Prostate gland (tissue), 2 donors: ENCODE measurements around the gene ZNRD2. TPM values are rescaled to one million over a fixed set of nuclear protein-coding genes. Genes with fewer than 3 reads are reported as not detected.
A peak's percentile ranks its signal among the peaks of the same experiment; 100 is the strongest.

Experiments
- DNase-seq: peaks from one replicate; pipeline ENCODE4 v3.0.0-alpha.2; 2019; ENCODE audit warnings: low spot score
- H3K27ac ChIP-seq, 2 donors: fragments of 200-600 bp; sonication (generic); 2 replicates each; pipeline ENCODE4 v1.5.1; 2017 to 2019
- H3K27me3 ChIP-seq: fragments of 200-600 bp; sonication (generic); replicated peaks from 2 replicates; pipeline ENCODE4 v1.5.1; 2019; ENCODE audit not compliant: insufficient read depth
- H3K36me3 ChIP-seq, 2 donors: fragments of 200-600 bp; sonication (generic); 1 replicate in 1 of 2; 2 replicates in 1 of 2; pipeline versions ENCODE4 v1.5.1 to v1.8.1; 2017 to 2019
- H3K4me1 ChIP-seq: fragments of 200-600 bp; sonication (generic); replicated peaks from 2 replicates; pipeline ENCODE4 v1.5.1; 2019
- H3K4me3 ChIP-seq, 2 donors: fragments of 200-600 bp; sonication (generic); 2 replicates each; pipeline ENCODE4 v1.5.1; 2017 to 2019
- H3K9me3 ChIP-seq: fragments of 200-600 bp; sonication (generic); 2 replicates; pipeline ENCODE4 v1.5.1; 2017
- POLR2A ChIP-seq: fragments of 450-650 bp; IDR thresholded peaks from one replicate; pipeline ENCODE4 v1.6.1; 2016; ENCODE audit warnings: antibody characterized with exemption, mild to moderate bottlenecking
- POLR2AphosphoS5 ChIP-seq: sonication (generic); formaldehyde crosslinking; IDR thresholded peaks from one replicate; pipeline ENCODE4 v1.6.1; 2017; ENCODE audit warnings: antibody characterized with exemption
- WGBS: methylation state at CpG from one replicate; pipeline ENCODE4 v1.1.5; 2018; 5-methylcytosine and 5-hydroxymethylcytosine counted together
- intact Hi-C: fragments of 100-400 bp; cut with DNase I; formaldehyde crosslinking; loops from one replicate; pipeline ENCODE4 v1.14.2; 2022
- total RNA-seq, 2 donors: library from RNA; depleted of rRNA; stranded (reverse); fragments of >200 nt; gene quantifications; one replicate each; pipeline ENCODE4 v1.1.0, GENCODE V29; 2016
- TF ChIP-seq, protein P1 (sequence below), 4 experiments: fragments of 200-600 bp in 2 of 4; fragments of 450-650 bp in 2 of 4; sonication (generic) in 2 of 4; IDR thresholded peaks; 1 replicate in 3 of 4; 2 replicates in 1 of 4; pipeline ENCODE4 v1.5.1; 2016 to 2019; ENCODE audit warnings: antibody characterized with exemption in 4 of 4, mild to moderate bottlenecking in 2 of 4, moderate library complexity in 2 of 4

ZNRD2 gene
- total RNA-seq, 2 donors from 2014 or later: 72.8 to 98.1 TPM

DNA sequence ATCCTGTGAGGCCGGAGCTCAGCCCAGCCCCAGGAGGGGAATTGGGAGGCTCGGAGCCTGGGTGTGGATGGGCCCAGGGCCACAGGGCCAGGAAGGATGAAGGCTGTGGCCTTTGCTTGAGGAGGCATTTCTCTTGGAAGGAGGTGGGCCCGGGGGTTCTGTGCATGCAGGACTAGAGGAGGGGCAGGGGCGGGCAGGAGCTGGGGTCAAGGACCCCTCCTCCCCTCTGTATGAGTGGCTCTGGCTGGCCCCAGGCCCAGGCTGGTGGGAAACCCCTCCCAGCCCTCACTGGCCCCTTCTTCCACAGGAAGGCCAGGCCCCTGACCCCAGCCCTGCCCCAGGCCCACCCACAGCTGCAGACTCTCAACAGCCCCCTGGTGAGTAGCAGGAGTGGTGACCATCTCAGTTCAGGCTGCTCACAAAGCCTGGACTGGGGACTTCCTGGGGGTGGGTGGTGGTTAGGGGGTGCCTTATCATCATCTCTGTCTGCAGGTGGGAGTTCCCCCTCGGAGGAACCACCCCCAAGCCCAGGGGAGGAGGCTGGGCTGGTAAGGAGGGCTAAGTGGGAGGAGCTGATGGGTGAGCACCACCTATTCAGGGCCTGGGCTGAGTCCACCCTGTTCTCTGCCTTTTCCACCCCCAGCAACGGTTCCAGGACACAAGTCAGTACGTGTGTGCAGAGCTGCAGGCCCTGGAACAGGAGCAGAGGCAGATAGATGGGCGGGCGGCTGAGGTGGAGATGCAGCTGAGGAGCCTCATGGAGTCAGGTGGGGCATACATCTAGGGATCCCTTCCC, 19.4 kb downstream of the ZNRD2 start:
- Histone ChIP-seq H3K36me3 (peaks cover 0 to 11% of the 10 kb centered on the region in 2 donors), H3K4me1 (no peaks in the 10 kb centered on the region), H3K9me3 (no peaks in the 10 kb centered on the region), H3K4me3 (no peak overlapping the region), H3K27ac (no peak overlapping the region), H3K27me3 (no peaks in the 10 kb centered on the region)
- TF ChIP-seq POLR2AphosphoS5 (no peak), POLR2A (no peak)
- WGBS: 67% methylated on average over 9 of the region's 9 CpGs
- intact Hi-C loops: no loop called here
- DNase-seq: no peak

DNA sequence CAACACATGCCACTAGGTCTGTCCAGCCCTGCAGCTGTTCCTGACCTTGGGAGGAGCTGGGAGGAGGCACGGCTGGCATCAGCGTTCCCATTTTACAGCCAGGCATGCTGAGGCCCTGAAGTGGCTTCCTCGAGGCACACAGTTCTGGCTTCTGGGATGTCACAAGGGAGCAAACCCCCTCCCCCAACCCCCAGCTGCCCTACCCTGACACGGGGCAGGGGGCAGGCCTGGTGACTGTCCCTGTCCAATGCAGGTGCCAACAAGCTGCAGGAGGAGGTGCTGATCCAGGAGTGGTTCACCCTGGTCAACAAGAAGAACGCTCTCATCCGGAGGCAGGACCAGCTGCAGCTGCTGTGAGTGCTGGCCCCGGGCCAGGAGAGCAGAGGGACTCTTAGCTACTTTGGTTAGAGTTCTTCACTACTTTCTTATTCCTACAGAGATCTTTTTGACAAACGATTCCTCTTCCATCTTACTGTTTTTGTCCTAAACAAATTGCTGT, 20.0 kb downstream of the ZNRD2 start:
- DNase-seq: no peak
- intact Hi-C loops: no loop called here
- Histone ChIP-seq H3K4me3 (no peak overlapping the region), H3K9me3 (no peaks in the 10 kb centered on the region), H3K36me3 (peaks cover 0 to 8% of the 10 kb centered on the region in 2 donors), H3K27me3 (no peaks in the 10 kb centered on the region), H3K4me1 (no peaks in the 10 kb centered on the region), H3K27ac (no peak overlapping the region)
- WGBS: 50% methylated on average over 8 of the region's 8 CpGs
- TF ChIP-seq POLR2AphosphoS5: no peak

DNA sequence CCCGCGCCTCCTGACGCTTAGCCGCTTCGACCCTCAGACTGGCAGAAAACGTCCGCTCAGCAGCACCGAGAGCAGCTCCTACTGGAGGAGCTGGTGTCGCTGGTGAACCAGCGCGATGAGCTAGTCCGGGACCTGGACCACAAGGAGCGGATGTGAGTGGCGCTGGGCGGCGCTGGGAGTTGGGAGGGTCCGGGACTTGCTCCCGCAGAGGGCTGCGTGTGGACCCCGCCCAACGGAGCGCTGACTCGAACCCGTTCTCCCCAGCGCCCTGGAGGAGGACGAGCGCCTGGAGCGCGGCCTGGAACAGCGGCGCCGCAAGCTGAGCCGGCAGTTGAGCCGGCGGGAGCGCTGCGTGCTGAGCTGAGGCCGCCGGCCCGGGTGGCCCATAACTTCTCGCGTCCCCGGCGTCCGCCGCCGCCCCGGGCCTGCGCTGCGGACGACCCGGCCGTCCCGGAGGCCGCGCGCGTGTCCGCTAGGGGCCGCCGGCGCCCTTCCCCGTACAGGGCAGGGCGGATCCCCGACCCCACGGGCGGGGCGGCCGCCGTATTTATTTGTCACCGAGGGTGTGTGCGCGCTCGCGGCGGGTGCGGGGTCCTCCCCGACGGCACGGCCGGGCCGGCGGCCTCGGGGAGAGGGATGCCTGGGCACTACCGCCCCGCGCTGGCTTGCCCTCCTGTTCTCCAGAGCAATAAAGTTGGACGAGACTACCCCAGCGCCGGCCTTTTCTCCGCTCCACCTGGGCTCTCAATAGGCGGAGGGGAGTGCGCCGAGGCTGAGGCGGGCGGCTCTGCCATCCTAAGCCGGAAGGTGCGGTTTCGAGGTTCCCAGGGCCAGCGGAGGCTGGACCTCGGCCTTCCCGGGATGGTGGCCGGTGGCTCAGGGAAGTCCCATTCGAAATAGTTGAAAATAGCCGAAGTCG, 21.9 kb downstream of the ZNRD2 start:
- H3K36me3 ChIP-seq: peaks cover 0 to 5% of the 10 kb centered on the region in 2 donors
- intact Hi-C loops: no loop called here
- no peak overlapping the region for H3K4me3 ChIP-seq
- 39% methylated on average over 73 of the region's 106 CpGs for WGBS
- no peaks in the 10 kb centered on the region for H3K27me3 ChIP-seq
- TF ChIP-seq, protein P1, sequence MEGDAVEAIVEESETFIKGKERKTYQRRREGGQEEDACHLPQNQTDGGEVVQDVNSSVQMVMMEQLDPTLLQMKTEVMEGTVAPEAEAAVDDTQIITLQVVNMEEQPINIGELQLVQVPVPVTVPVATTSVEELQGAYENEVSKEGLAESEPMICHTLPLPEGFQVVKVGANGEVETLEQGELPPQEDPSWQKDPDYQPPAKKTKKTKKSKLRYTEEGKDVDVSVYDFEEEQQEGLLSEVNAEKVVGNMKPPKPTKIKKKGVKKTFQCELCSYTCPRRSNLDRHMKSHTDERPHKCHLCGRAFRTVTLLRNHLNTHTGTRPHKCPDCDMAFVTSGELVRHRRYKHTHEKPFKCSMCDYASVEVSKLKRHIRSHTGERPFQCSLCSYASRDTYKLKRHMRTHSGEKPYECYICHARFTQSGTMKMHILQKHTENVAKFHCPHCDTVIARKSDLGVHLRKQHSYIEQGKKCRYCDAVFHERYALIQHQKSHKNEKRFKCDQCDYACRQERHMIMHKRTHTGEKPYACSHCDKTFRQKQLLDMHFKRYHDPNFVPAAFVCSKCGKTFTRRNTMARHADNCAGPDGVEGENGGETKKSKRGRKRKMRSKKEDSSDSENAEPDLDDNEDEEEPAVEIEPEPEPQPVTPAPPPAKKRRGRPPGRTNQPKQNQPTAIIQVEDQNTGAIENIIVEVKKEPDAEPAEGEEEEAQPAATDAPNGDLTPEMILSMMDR (IDR thresholded peaks at IDR 0.05): peak in 2 of 4 experiments; percentile 23 to 35
- TF ChIP-seq POLR2AphosphoS5: no peak
- no peak for TF ChIP-seq POLR2A
- peak overlapping the region; percentile 29 to 47 for H3K27ac ChIP-seq
- DNase-seq: no peak
- H3K4me1 ChIP-seq: no peaks in the 10 kb centered on the region
- no peaks in the 10 kb centered on the region for H3K9me3 ChIP-seq

DNA sequence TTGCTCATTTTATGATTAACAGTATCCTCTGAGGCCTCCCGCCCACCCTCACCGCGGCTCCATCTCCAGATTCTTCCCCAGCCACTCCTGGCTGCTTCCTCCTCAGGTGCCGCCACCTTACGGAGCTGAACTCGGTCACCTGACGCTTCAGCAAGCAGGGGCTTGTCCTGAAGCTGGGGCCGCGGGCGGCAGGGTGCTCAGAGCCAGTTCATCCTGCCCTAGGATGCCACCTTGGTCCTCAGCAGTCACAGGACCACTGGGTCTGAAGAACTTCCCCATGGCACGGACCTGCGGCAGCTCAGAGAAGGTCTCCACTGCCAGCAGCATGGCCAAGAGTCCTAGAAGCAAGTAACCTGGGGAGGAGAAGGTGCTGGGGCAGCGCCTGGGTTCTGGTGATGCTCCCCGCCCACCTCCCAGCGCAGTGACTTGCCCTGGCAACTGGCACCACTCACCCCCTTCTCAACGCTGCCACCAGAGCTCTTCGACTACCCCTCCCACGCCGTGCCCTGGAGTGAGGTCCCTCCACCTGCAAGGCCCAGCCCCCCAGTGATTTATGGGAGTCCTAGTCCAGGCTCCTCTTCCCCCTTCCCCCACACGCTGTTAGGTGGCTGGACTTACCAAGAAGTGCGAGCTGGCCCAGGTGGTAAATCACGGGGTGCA, 22.7 kb downstream of the ZNRD2 start:
- peaks cover 0 to 9% of the 10 kb centered on the region in 2 donors for H3K36me3 ChIP-seq
- H3K27ac ChIP-seq: peak overlapping the region; percentile 29 to 47
- WGBS: 65% methylated on average over 22 of the region's 22 CpGs
- H3K4me1 ChIP-seq: no peaks in the 10 kb centered on the region
- no peaks in the 10 kb centered on the region for H3K27me3 ChIP-seq
- TF ChIP-seq, protein P1 (IDR thresholded peaks at IDR 0.05): no peak
- TF ChIP-seq POLR2AphosphoS5 (peak; percentile 72), POLR2A (peak; percentile 13)
- intact Hi-C loops: no loop called here
- peak; percentile 64 for DNase-seq
- no peaks in the 10 kb centered on the region for H3K9me3 ChIP-seq
- no peak overlapping the region for H3K4me3 ChIP-seq

DNA sequence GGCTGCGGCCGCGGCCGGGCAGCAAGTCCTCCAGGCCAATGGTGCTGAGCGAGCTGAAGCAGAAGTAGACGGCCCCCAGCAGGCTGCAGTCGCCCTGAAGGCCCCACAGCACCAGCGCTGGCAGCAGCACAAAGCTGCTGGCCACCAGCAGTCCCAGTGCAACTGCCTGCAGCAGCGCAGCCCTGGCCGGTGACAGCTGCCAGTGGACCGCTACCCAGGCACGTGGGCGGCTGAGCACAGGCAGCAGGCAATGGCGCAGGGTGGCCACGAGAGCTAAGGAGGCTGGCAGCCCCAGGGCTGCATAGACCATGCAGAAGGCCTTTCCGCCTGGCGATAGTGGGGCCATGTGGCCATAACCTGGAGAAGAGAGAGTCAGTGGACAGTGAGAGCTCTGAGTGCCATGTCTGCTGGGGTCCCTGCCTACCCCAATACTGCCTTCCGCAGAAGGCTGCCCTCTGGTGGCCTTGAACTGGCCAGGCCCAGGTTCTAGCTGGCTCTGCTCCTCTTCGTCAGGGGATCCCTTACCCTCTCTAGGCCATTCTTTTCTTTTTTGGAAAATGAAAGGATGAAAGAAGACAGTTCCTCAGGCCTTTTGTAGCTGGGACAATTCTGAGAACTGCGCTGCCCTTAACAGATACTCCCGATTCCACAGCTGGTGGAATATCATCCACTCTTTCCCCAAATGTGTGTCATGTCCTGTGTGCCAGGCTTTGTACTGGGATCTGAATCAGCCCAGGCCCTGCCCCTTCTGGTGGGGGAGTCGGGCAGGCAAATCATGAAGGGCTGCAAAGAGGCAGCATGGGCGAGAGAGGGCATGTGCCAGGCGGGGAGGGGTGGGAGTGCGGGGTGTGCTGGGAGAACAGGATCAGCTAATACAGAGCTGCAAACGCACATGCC, 23.5 kb downstream of the ZNRD2 start:
- intact Hi-C loops: no loop called here
- Histone ChIP-seq H3K27ac (no peak overlapping the region), H3K36me3 (peaks cover 2 to 16% of the 10 kb centered on the region in 2 donors), H3K27me3 (no peaks in the 10 kb centered on the region), H3K4me1 (no peaks in the 10 kb centered on the region), H3K4me3 (no peak overlapping the region), H3K9me3 (no peaks in the 10 kb centered on the region)
- no peak for TF ChIP-seq POLR2A
- TF ChIP-seq, protein P1 (IDR thresholded peaks at IDR 0.05): peak; percentile 10 to 66 (median 62)
- 61% methylated on average over 24 of the region's 26 CpGs for WGBS
- no peak for DNase-seq
